WTC11 (cell line): ENCODE results near the gene ACSM3. TPM values are rescaled to one million over a fixed set of nuclear protein-coding genes. Genes with fewer than 3 reads are reported as not detected.
A peak's percentile ranks its signal among the peaks of the same experiment; 100 is the strongest.
"Not testable (repeated sequence)": the region's sequence is repeated elsewhere in the genome, so short reads cannot be mapped to it uniquely, and the experiment has no call there.

Source experiments
- ATAC-seq: fragments of 200-7000 bp; cut with Tn5 transposase; 2 replicates; pipeline ENCODE4 v1.10.0; 2021; ENCODE audit warnings: mild to moderate bottlenecking, moderate library complexity
- CTCF ChIA-PET: fragments of 300-600 bp; sonication (Branson Sonifier 250); formaldehyde crosslinking; loops from one replicate; lab custom pipeline; 2021; ENCODE audit warnings: antibody characterized with exemption; lab: Charles Lee
- POLR2A ChIA-PET: fragments of 350-600 bp; sonication (Branson Sonifier 250); formaldehyde crosslinking; loops from one replicate; lab custom pipeline; 2021; ENCODE audit warnings: antibody characterized with exemption; lab: Charles Lee
- DNase-seq: peaks from one replicate; pipeline ENCODE4 v3.0.0; 2021; ENCODE audit warnings: low spot score
- H3K27ac Mint-ChIP-seq: 2 replicates; pipeline ENCODE4 v1.8.0; 2021; ENCODE audit warnings: mixed read lengths
- H3K27me3 Mint-ChIP-seq: 2 replicates; pipeline ENCODE4 v1.8.0; 2021; ENCODE audit warnings: low read depth, mild to moderate bottlenecking, moderate library complexity, mixed read lengths
- H3K36me3 Mint-ChIP-seq: 2 replicates; pipeline ENCODE4 v1.8.0; 2021; ENCODE audit warnings: mixed read lengths
- H3K4me1 Mint-ChIP-seq: 2 replicates; pipeline ENCODE4 v1.8.0; 2022; ENCODE audit warnings: mixed read lengths
- H3K4me3 Mint-ChIP-seq: 2 replicates; pipeline ENCODE4 v1.8.0; 2021; ENCODE audit warnings: mild to moderate bottlenecking, moderate library complexity, mixed read lengths
- H3K9me3 Mint-ChIP-seq: 2 replicates; pipeline ENCODE4 v1.8.0; 2021; ENCODE audit warnings: mixed read lengths
- GRHL2 ChIP-seq: fragments of 250-450 bp; sonication (Bioruptor Pico); IDR thresholded peaks from 2 replicates; pipeline ENCODE4 v1.8.0; 2022; ENCODE audit warnings: mild to moderate bottlenecking, moderate library complexity; ENCODE audit not compliant: insufficient replicate concordance, severe bottlenecking
- IRF2 ChIP-seq: sonication (generic); formaldehyde crosslinking; IDR thresholded peaks from 2 replicates; pipeline ENCODE4 v1.8.0; 2022; ENCODE audit warnings: low read depth, missing genetic modification reagents, borderline replicate concordance
- NR2C2 ChIP-seq: sonication (generic); formaldehyde crosslinking; IDR thresholded peaks from 2 replicates; pipeline ENCODE4 v1.8.0; 2022; ENCODE audit warnings: mild to moderate bottlenecking, missing genetic modification reagents
- RELA ChIP-seq: sonication (generic); formaldehyde crosslinking; IDR thresholded peaks from 2 replicates; pipeline ENCODE4 v1.8.1; 2022; ENCODE audit warnings: missing genetic modification reagents, mild to moderate bottlenecking, borderline replicate concordance
- SMAD3 ChIP-seq: sonication (generic); formaldehyde crosslinking; IDR thresholded peaks from 2 replicates; pipeline ENCODE4 v1.8.0; 2022; ENCODE audit warnings: missing genetic modification reagents, mild to moderate bottlenecking, borderline replicate concordance
- ZNF219 ChIP-seq: sonication (generic); formaldehyde crosslinking; IDR thresholded peaks from 2 replicates; pipeline ENCODE4 v1.8.0; 2023; ENCODE audit warnings: missing genetic modification reagents, mild to moderate bottlenecking, borderline replicate concordance
- ZNF263 ChIP-seq: sonication (generic); formaldehyde crosslinking; IDR thresholded peaks from 2 replicates; pipeline ENCODE4 v1.8.1; 2022; ENCODE audit warnings: low read depth, mild to moderate bottlenecking, moderate library complexity, missing genetic modification reagents
- ZNF416 ChIP-seq: fragments of 250-450 bp; sonication (Bioruptor Pico); IDR thresholded peaks from 2 replicates; pipeline ENCODE4 v1.9.0; 2021; ENCODE audit warnings: mild to moderate bottlenecking, inconsistent platforms
- total RNA-seq: library from RNA; stranded (reverse); gene quantifications from 3 replicates; pipeline ENCODE4 v1.2.3, GENCODE V29; 2021
- TF ChIP-seq, protein P1 (sequence below): sonication (generic); formaldehyde crosslinking; IDR thresholded peaks from 2 replicates; pipeline ENCODE4 v1.8.1; 2022; ENCODE audit warnings: low read depth, missing genetic modification reagents, borderline replicate concordance
- TF ChIP-seq, protein P2 (sequence below): fragments of 250-450 bp; sonication (Bioruptor Pico); IDR thresholded peaks from 2 replicates; pipeline ENCODE4 v2.1.2; 2022; ENCODE audit warnings: mild to moderate bottlenecking, moderate library complexity
- TF ChIP-seq, protein P3 (sequence below): fragments of 250-450 bp; sonication (Bioruptor Pico); IDR thresholded peaks from 2 replicates; pipeline ENCODE4 v1.9.0; 2021; ENCODE audit warnings: mild to moderate bottlenecking
- TF ChIP-seq, protein P4 (sequence below): sonication (generic); formaldehyde crosslinking; IDR thresholded peaks from 2 replicates; pipeline ENCODE4 v1.8.0; 2022; ENCODE audit warnings: mild to moderate bottlenecking, missing genetic modification reagents
- TF ChIP-seq, protein P5 (sequence below): sonication (generic); formaldehyde crosslinking; IDR thresholded peaks from 2 replicates; pipeline ENCODE4 v1.8.1; 2022; ENCODE audit warnings: mild to moderate bottlenecking, moderate library complexity, missing genetic modification reagents

Gene ACSM3
- total RNA-seq, 1 experiment from 2014 or later = 5.0 TPM

DNA sequence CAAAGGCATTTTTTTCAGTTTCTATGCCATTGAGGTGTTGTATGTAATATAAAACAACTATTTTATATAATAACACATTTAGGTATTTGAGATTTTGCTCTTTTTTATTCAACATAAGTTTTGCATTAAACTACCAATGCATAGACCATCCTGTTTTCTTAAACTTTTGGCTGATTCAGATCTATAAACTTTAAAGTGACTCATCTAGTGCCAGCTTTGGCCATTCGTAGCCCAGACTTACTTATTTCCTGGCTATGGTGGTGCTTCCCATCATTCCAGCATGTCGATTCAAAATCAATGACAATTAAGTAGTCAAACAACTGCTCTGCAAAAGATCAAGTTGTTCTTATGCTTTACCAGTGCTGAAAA is 39.4 kb downstream of the ACSM3 start:
- ChIA-PET POLR2A (no interaction called here), CTCF (no interaction called here)
- DNase-seq = no peak
- ATAC-seq = no peak
- Mint-ChIP-seq H3K9me3 (no peaks in the 10 kb centered on the region), H3K4me3 (no peak overlapping the region), H3K4me1 (peaks cover 13% of the 10 kb centered on the region), H3K36me3 (no peaks in the 10 kb centered on the region; the same call in 1 of the 2 replicates), H3K27me3 (no peaks in the 10 kb centered on the region; the same call in 1 of the 2 replicates), H3K27ac (no peak overlapping the region)
- TF ChIP-seq IRF2 (CRISPR knock-in tag) = no peak
- TF ChIP-seq, protein P1, sequence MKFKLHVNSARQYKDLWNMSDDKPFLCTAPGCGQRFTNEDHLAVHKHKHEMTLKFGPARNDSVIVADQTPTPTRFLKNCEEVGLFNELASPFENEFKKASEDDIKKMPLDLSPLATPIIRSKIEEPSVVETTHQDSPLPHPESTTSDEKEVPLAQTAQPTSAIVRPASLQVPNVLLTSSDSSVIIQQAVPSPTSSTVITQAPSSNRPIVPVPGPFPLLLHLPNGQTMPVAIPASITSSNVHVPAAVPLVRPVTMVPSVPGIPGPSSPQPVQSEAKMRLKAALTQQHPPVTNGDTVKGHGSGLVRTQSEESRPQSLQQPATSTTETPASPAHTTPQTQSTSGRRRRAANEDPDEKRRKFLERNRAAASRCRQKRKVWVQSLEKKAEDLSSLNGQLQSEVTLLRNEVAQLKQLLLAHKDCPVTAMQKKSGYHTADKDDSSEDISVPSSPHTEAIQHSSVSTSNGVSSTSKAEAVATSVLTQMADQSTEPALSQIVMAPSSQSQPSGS = no peak
- no peak for TF ChIP-seq ZNF219
- TF ChIP-seq, protein P2, sequence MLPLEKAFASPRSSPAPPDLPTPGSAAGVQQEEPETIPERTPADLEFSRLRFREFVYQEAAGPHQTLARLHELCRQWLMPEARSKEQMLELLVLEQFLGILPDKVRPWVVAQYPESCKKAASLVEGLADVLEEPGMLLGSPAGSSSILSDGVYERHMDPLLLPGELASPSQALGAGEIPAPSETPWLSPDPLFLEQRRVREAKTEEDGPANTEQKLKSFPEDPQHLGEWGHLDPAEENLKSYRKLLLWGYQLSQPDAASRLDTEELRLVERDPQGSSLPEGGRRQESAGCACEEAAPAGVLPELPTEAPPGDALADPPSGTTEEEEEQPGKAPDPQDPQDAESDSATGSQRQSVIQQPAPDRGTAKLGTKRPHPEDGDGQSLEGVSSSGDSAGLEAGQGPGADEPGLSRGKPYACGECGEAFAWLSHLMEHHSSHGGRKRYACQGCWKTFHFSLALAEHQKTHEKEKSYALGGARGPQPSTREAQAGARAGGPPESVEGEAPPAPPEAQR (CRISPR knock-in tag) = no peak
- no peak for TF ChIP-seq ZNF263 (CRISPR knock-in tag)
- TF ChIP-seq NR2C2 (CRISPR knock-in tag) = no peak
- TF ChIP-seq, protein P3, sequence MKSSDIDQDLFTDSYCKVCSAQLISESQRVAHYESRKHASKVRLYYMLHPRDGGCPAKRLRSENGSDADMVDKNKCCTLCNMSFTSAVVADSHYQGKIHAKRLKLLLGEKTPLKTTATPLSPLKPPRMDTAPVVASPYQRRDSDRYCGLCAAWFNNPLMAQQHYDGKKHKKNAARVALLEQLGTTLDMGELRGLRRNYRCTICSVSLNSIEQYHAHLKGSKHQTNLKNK = no peak
- no peak for TF ChIP-seq RELA (CRISPR knock-in tag)
- TF ChIP-seq, protein P4, sequence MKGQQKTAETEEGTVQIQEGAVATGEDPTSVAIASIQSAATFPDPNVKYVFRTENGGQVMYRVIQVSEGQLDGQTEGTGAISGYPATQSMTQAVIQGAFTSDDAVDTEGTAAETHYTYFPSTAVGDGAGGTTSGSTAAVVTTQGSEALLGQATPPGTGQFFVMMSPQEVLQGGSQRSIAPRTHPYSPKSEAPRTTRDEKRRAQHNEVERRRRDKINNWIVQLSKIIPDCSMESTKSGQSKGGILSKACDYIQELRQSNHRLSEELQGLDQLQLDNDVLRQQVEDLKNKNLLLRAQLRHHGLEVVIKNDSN = no peak
- TF ChIP-seq SMAD3 (CRISPR knock-in tag) = no peak
- TF ChIP-seq GRHL2 (CRISPR knock-in tag) = no peak

DNA sequence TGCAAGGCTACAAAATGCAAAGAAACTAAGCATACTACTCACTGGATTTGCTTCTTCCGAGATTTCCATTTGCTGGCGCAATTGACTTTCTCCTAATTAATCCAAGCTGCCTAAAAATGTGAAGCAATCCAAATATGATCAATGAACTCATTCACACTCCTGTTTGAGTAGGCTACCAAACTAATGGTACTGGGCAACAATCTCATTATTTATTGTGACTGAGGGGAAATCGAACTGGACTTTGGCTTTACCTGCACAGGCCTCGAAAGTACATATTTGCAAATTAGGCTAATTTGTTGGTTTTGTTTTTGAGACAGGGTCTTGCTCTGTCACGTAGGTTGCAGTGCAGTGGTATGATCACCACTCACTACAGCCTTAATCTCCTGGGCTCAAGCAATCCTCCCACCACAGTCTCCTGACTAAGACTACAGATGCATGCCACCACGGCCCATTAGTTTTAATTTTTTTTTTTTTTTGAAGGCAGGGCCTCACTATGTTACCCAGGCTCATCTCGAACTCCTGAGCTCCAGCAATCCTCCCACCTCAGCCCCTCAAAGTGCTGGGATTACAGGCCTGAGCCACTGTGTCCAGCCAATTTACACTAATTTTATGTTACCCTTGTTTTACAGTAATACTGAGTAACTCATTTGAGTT is 39.9 kb downstream of the ACSM3 start:
- H3K36me3 Mint-ChIP-seq = no peaks in the 10 kb centered on the region
- ChIA-PET CTCF (interaction anchor here (0.8 kb wide), 1 partner anchor 198 kb away, joined by 4 read pairs; no protein-coding TSS in a partner anchor), POLR2A (no interaction called here)
- H3K27ac Mint-ChIP-seq = no peak overlapping the region
- ATAC-seq (no peak), DNase-seq (no peak)
- no peak overlapping the region for H3K4me3 Mint-ChIP-seq
- TF ChIP-seq ZNF416 (CRISPR knock-in tag) = no peak
- TF ChIP-seq, protein P5, sequence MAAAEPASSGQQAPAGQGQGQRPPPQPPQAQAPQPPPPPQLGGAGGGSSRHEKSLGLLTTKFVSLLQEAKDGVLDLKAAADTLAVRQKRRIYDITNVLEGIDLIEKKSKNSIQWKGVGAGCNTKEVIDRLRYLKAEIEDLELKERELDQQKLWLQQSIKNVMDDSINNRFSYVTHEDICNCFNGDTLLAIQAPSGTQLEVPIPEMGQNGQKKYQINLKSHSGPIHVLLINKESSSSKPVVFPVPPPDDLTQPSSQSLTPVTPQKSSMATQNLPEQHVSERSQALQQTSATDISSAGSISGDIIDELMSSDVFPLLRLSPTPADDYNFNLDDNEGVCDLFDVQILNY (CRISPR knock-in tag) = no peak
- no peaks in the 10 kb centered on the region; the same call in 1 of the 2 replicates for H3K27me3 Mint-ChIP-seq
- no peaks in the 10 kb centered on the region for H3K9me3 Mint-ChIP-seq
- H3K4me1 Mint-ChIP-seq = peaks cover 15% of the 10 kb centered on the region

DNA sequence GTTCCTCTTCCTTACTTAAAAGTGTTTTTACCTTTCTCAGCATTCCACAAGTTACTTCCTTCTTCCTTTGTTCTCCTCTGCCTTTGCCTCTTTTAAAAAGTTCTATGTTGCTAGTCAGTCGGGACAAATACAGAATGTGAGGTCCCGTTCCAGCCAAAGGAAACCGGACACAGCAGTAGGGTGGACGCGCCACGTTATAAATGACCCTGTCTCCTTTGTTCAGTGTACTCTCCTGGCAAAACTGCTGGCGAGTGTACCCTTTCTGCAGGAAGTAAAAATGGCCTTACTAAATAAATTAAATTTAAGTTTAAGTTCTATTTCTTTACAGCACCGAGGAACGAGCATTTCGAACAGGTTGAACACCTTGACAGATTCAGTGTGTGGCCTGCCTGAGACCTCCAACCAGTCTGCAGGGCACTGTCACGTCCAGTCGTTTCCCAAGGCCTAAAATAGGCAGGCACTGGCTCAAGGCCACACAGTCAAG is 41.9 kb downstream of the ACSM3 start:
- not testable (repeated sequence) for H3K27me3 Mint-ChIP-seq, DNase-seq, ATAC-seq, H3K9me3 Mint-ChIP-seq, H3K36me3 Mint-ChIP-seq
- ChIA-PET CTCF (interaction anchor here (0.7 to 1.8 kb wide), 6 partner anchors 14 to 495 kb away, joined by 3 to 9 read pairs (median 4); no protein-coding TSS in a partner anchor), POLR2A (interaction anchor here (1.0 to 1.2 kb wide), 3 partner anchors 45 to 95 kb away, joined by 3 to 7 read pairs (median 3); partner anchors contain the start of genes DCUN1D3 and LYRM1)
- Mint-ChIP-seq H3K27ac (peak overlapping the region; percentile 23; the same call in 1 of the 2 replicates), H3K4me1 (peaks cover 15% of the 10 kb centered on the region), H3K4me3 (peak overlapping the region; percentile 97)
